ENCODE results near the gene EPG5.

DNA sequence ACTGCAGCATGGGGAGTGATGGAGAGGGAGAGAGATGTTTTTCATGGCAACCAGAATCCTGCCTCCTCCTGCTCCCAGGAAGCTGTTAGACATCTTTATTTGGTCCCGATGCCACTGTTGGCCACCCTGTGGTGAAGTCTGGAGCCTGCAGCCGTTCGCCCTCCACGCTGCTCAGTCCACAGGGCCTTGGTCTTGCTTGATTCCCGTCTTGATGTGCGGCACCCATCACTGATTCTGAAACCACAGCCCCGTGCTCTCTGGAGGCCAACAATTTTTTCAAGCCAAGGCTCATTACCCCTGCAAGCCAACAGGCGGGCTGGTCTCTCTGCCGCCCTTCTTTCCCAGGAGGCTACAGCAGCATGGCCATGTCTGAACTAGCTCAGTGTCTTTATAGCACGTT lies 117.1 kb downstream of the EPG5 start:
- TF ChIP-seq, protein P1, sequence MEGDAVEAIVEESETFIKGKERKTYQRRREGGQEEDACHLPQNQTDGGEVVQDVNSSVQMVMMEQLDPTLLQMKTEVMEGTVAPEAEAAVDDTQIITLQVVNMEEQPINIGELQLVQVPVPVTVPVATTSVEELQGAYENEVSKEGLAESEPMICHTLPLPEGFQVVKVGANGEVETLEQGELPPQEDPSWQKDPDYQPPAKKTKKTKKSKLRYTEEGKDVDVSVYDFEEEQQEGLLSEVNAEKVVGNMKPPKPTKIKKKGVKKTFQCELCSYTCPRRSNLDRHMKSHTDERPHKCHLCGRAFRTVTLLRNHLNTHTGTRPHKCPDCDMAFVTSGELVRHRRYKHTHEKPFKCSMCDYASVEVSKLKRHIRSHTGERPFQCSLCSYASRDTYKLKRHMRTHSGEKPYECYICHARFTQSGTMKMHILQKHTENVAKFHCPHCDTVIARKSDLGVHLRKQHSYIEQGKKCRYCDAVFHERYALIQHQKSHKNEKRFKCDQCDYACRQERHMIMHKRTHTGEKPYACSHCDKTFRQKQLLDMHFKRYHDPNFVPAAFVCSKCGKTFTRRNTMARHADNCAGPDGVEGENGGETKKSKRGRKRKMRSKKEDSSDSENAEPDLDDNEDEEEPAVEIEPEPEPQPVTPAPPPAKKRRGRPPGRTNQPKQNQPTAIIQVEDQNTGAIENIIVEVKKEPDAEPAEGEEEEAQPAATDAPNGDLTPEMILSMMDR (IDR thresholded peaks at IDR 0.05; ENCODE audit: borderline replicate concordance, extremely low read depth, low read length, poor library complexity, severe bottlenecking): peak; percentile 47
- no peak for TF ChIP-seq EZH2 (IDR thresholded peaks at IDR 0.05; ENCODE audit: borderline replicate concordance, low read depth, low read length, severe bottlenecking)

Data from DND-41 (cell line).